HG02938 (cell line): ENCODE results near the gene MAX.
"Not testable (repeated sequence)": the region's sequence is repeated elsewhere in the genome, so short reads cannot be mapped to it uniquely, and the experiment has no call there.

Source experiments
- ATAC-seq: cut with Tn5 transposase; IDR thresholded peaks from one replicate; pipeline ENCODE4 v1.9.1; 2021; ENCODE audit warnings: mild to moderate bottlenecking, moderate library complexity; ENCODE audit not compliant: unreplicated experiment

MAX gene

DNA sequence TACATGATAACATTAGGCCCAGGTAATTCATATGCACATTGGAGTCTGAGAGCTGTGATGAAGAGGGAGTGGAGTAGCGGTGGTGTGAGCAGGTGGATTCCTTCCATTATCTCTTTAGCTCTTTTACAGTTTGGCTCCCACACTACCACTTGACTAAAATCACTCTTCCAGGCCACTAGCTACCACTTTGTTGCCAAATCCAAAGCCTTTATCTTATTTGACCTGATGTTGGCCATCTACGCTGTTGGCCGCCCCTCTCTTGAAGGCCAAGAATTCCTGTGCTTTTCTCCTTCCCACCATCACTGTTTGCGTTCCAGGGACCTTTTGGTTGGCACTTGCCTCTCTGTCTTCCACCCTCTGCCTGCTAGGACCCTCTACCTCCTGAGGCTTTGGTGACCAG, 4.0 kb upstream of the MAX start:
- ATAC-seq = no peak

GRCh38 chr14:65104791-65105190, 2.5 kb upstream of the MAX start:
- no peak for ATAC-seq

GRCh38 chr14:65103150-65103760, 938 bp upstream of the MAX start:
- ATAC-seq = no peak

GRCh38 chr14:65101631-65102440, 481 bp downstream of the MAX start:
- ATAC-seq = no peak

- no peak for ATAC-seq
Observed at GRCh38 chr14:65100922-65101541, 1.3 kb downstream of the MAX start.

GRCh38 chr14:65098586-65098985, 3.7 kb downstream of the MAX start:
- no peak for ATAC-seq

DNA sequence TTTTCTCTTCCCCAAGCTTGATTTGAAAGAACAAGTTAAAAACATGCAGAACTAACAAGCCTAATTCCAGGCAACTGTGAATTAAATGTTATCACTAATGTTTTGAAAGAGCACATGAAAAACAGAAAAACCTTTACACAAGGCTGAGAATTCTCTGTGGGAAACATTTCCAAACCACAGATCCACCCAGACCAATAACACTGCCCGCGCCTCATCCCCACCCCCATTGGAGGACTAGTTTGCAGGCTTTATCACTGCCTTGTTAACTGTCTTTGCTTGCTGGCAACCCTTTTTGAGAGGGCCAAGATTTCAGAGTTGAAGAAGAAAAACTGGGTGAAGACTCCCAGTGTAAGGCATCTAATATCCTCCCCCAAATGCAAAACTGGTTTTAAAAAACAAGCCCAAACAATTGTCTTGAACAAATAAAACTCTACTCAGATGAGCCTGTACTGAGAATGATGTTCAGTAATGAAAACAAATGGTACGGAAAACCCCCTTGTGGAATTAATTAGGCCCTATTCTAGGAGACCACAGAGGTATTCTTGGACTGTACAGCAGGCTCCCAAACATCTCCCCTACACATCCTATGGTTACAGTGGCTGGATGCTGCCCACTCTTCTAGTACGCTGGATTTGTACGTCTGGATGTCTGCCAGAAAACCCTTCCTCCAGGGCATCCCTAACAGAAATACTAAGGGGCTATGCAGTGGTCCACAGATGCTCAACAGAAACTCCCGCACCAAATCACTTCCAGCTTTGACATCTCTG, 5.8 kb downstream of the MAX start:
- ATAC-seq = no peak

GRCh38 chr14:65095633-65096205, 6.6 kb downstream of the MAX start:
- ATAC-seq = no peak

GRCh38 chr14:65092349-65092748, 10.0 kb downstream of the MAX start:
- no peak for ATAC-seq

DNA sequence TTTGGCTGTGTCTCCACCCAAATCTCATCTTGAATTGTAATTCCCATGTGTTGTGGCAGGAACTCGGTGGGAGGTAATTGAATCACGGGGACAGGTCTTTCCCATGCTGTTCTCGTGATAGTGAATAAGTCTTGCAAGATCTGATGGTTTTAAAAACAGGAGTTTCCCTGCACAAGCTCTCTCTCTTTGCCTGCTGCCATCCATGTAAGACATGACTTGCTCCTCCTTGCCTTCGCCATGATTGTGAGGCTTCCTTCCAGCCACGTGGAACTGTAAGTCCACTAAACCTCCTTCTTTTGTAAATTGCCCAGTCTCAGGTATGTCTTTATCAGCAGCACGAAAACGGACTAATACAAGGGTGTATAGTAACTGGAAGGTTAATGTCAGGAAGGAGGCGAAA, 14.5 kb downstream of the MAX start:
- not testable (repeated sequence) for ATAC-seq

DNA sequence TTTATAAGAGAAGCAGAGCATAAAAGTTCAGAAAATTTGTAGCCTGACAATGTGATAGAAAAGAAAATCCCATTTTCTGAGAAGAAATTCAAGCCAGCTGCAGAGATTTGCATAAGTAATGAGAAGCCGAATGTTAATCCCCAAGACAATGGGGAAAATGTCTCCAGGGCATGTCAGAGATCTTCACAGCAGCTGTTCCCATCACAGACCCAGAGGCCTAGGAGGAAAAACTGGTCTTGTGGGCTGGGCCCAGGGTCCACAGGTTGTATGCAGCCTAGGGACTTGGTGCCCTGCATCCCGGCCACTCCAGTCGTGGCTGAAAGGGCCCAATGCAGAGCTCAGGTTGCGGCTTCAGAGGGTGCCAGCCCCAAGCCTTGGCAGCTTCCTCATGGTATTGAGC, 15.6 kb downstream of the MAX start:
- ATAC-seq = not testable (repeated sequence)

GRCh38 chr14:65084554-65085505, 17.5 kb downstream of the MAX start:
- ATAC-seq = no peak

DNA sequence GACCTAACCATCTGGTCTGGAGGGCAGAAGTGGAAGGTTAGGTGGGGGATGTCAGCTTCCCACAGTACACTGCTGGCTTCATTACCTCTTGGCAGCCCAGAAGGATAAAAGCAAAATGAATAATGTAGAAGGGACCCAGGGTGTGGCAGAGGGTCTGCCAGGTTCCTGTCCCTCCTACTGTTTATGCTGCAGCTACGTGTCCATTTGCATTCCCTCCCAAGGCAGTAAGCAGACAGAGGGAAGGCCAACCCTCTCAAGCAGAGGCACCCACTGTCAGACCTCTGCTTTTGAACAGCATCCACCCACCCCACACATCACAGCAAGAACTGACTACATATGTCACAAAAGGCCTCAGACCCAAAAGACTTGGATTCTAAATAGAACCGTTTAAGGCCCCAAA, 19.4 kb downstream of the MAX start:
- no peak for ATAC-seq

DNA sequence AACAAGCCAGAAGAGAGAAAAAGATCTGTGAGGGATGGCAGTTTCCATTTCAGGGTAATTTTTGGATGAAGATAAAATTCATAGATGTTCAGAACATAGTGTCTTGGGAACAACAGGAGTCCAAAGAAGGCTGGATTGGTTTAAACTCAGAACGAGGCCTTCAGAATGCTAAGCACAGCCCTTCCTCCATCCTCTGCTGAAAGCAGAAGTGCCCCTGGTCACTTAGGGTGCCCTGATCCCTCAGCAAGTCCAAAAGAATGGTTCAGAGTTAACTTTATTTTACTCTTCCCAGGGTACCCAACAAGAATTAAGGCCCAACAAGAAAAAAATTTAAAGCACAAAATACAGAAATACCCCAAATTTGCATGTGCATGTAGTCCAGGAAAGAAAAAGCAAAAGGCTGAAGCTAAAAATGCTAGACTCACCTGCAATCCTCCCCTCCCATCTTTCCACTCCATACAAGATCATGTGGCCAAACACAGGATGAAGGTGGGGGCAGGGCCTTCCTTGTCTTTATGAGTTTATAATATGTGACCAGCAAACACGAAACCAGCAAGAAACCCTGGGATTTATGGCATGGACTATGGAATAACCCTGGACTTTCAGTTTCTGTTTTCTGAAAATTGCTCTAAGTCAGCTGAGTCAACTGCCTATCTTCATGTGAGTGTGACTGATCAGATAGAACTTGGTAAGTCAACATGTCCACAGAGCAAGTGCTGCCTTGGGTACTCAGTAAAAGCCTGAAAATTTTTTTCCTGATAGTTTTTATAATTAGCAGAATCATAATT, 21.2 kb downstream of the MAX start:
- no peak for ATAC-seq

DNA sequence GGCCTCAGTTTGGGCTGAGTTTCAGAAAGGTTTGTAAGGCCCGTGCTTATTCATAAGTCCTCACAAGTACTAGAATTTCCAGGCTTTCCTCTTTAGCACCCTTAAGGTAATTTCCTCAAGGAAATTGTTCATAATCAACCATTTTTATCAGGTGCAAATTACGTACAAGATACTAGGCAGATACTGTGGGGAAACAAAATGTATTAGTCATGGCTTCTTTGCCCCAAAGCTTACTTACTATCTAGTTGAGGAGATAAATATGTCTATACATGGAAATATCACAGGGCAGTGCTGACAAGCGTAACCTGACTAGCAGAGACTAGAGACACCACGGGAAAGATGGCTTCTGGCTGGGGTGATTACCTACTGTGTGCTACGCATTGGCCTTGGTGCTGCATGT, 22.5 kb downstream of the MAX start:
- ATAC-seq = no peak

DNA sequence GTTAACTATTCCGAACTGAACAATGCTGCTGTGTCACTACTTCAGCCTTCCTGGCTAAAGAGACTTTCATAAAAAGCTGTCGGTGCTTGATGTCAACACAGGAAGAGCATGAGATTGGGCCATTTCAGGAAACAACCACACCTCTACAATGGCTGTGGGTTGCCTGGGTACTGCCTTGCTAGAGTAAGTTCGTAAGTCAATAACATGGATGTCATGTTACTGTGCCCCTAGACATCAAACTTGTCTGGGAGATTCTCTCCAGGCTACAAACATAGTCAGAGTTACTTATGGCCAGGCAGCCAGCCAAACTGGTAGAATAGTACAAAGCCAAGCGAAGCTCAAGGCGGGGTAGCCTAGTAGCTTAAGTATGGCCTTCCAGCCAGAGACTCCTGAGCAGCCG, 23.1 kb downstream of the MAX start:
- no peak for ATAC-seq

GRCh38 chr14:65077318-65077717, 25.0 kb downstream of the MAX start:
- no peak for ATAC-seq

- no peak for ATAC-seq
Observed at GRCh38 chr14:65075628-65076325, 26.5 kb downstream of the MAX start.
